H1 (cell line): ENCODE measurements around the gene FAM228A. TPM values are rescaled to one million over a fixed set of nuclear protein-coding genes. Genes with fewer than 3 reads are reported as not detected.

Experiments used
- CTCF ChIA-PET: fragments of 300-600 bp; sonication (Branson Sonifier 250); formaldehyde crosslinking; loops from one replicate; lab custom pipeline; 2021; ENCODE audit not compliant: partially characterized antibody; lab: Charles Lee
- POLR2A ChIA-PET: fragments of 300-600 bp; sonication (Branson Sonifier 250); formaldehyde crosslinking; loops from one replicate; lab custom pipeline; 2021; ENCODE audit warnings: inconsistent platforms; ENCODE audit not compliant: partially characterized antibody; lab: Charles Lee
- DNase-seq, 2 experiments: peaks; one replicate each; pipeline versions ENCODE4 v3.0.0 to v3.0.0-alpha.2; 2010 to 2022; ENCODE audit warnings: low spot score in 2 of 2, low read depth in 1 of 2, mixed read lengths in 1 of 2
- FAIRE-seq: peaks from 2 replicates; lab custom pipeline; 2011; peaks lifted over from hg19 to GRCh38; lab: Jason Lieb, UNC
- H2AFZ ChIP-seq: 2 replicates; pipeline ENCODE4 v1.8.1; 2012; ENCODE audit warnings: low read length, inconsistent platforms
- H2AK5ac ChIP-seq: 2 replicates; pipeline ENCODE4 v1.6.1; 2013; ENCODE audit warnings: low read depth, low read length
- H2BK120ac ChIP-seq: replicated peaks from 2 replicates; pipeline ENCODE3; 2013; ENCODE audit warnings: low read depth, low read length, inconsistent platforms
- H2BK12ac ChIP-seq: 2 replicates; pipeline ENCODE4 v1.6.1; 2013; ENCODE audit warnings: low read depth, low read length
- H2BK15ac ChIP-seq: 2 replicates; pipeline ENCODE4 v1.6.1; 2013; ENCODE audit warnings: low read length
- H2BK20ac ChIP-seq: 2 replicates; pipeline ENCODE4 v1.6.1; 2013; ENCODE audit warnings: low read length
- H2BK5ac ChIP-seq: 2 replicates; pipeline ENCODE4 v1.6.1; 2013; ENCODE audit warnings: low read depth, low read length
- H3K14ac ChIP-seq: 2 replicates; pipeline ENCODE4 v1.6.1; 2013; ENCODE audit warnings: inconsistent platforms; ENCODE audit not compliant: insufficient read length
- H3K18ac ChIP-seq: 2 replicates; pipeline ENCODE4 v1.6.1; 2013; ENCODE audit warnings: low read length; ENCODE audit errors: extremely low read depth
- H3K23ac ChIP-seq: 2 replicates; pipeline ENCODE4 v1.6.1; 2013; ENCODE audit warnings: inconsistent platforms; ENCODE audit not compliant: insufficient read length
- H3K23me2 ChIP-seq: 2 replicates; pipeline ENCODE4 v1.6.1; 2013; ENCODE audit warnings: low read depth, low read length
- H3K27ac ChIP-seq: 2 replicates; pipeline ENCODE4 v1.6.1; 2011; ENCODE audit warnings: low read depth, low read length, inconsistent platforms
- H3K27me3 ChIP-seq, 4 experiments: replicated peaks in 1 of 4; 1 replicate in 1 of 4; 2 replicates in 3 of 4; pipeline versions ENCODE4 v1.6.1 to v1.8.1; 2011 to 2013; ENCODE audit warnings: low read length in 3 of 4, mild to moderate bottlenecking in 3 of 4, inconsistent platforms in 2 of 4, mixed read lengths in 2 of 4, moderate library complexity in 1 of 4; ENCODE audit not compliant: control insufficient read depth in 3 of 4, insufficient read depth in 3 of 4; ENCODE audit errors: extremely low read depth in 1 of 4
- H3K36me3 ChIP-seq, 4 experiments: 2 replicates each; pipeline versions ENCODE4 v1.6.1 to v1.8.1; 2011 to 2013; ENCODE audit warnings: mild to moderate bottlenecking in 4 of 4, low read length in 3 of 4, moderate library complexity in 2 of 4, control low read depth in 1 of 4, inconsistent platforms in 1 of 4; ENCODE audit not compliant: insufficient read depth in 4 of 4, control insufficient read depth in 2 of 4
- H3K4ac ChIP-seq: replicated peaks from 2 replicates; pipeline ENCODE3; 2013; ENCODE audit warnings: low read length, low read depth, mixed read lengths, inconsistent platforms; ENCODE audit not compliant: insufficient read length
- H3K4me1 ChIP-seq, 4 experiments: replicated peaks in 1 of 4; 1 replicate in 1 of 4; 2 replicates in 3 of 4; pipeline versions ENCODE4 v1.6.1 to v1.8.1; 2011 to 2013; ENCODE audit warnings: low read length in 3 of 4, inconsistent platforms in 2 of 4, mixed read lengths in 1 of 4; ENCODE audit not compliant: insufficient read depth in 4 of 4, control insufficient read depth in 3 of 4
- H3K4me2 ChIP-seq, 2 experiments: 2 replicates each; pipeline versions ENCODE4 v1.6.1 to v1.8.1; 2011 to 2013; ENCODE audit warnings: low read depth in 2 of 2, low read length in 2 of 2, control low read depth in 1 of 2, inconsistent platforms in 1 of 2, mild to moderate bottlenecking in 1 of 2; ENCODE audit not compliant: insufficient read depth in 1 of 2
- H3K4me3 ChIP-seq, 4 experiments: fragments of 200-600, 300-600 bp in 1 of 4; sonication (generic), shearing (Covaris generic), sonication (Bioruptor Twin) in 1 of 4; 2 replicates each; pipeline versions ENCODE4 v1.5.1 to v1.8.1; 2011 to 2016; ENCODE audit warnings: low read length in 4 of 4, low read depth in 3 of 4, control low read depth in 2 of 4, inconsistent platforms in 2 of 4, mild to moderate bottlenecking in 2 of 4, mixed read lengths in 1 of 4, moderate library complexity in 1 of 4; ENCODE audit not compliant: insufficient read depth in 2 of 4; ENCODE audit errors: extremely low read depth in 1 of 4
- H3K56ac ChIP-seq: replicated peaks from 2 replicates; pipeline ENCODE3; 2013; ENCODE audit warnings: low read depth, mild to moderate bottlenecking, mixed read lengths, low read length, inconsistent platforms; ENCODE audit not compliant: insufficient read length
- H3K79me1 ChIP-seq: 2 replicates; pipeline ENCODE4 v1.6.1; 2013; ENCODE audit warnings: low read depth, low read length, control low read depth
- H3K79me2 ChIP-seq, 2 experiments: 2 replicates each; pipeline versions ENCODE4 v1.6.1 to v1.8.1; 2012 to 2013; ENCODE audit warnings: low read length in 2 of 2, mild to moderate bottlenecking in 2 of 2, inconsistent platforms in 1 of 2; ENCODE audit not compliant: insufficient read depth in 2 of 2, control insufficient read depth in 1 of 2
- H3K9ac ChIP-seq, 4 experiments: replicated peaks in 1 of 4; 1 replicate in 1 of 4; 2 replicates in 3 of 4; pipeline versions ENCODE4 v1.6.1 to v1.8.1; 2011 to 2013; ENCODE audit warnings: low read depth in 3 of 4, low read length in 3 of 4, control low read depth in 2 of 4, mild to moderate bottlenecking in 2 of 4, moderate library complexity in 2 of 4, inconsistent platforms in 1 of 4; ENCODE audit errors: extremely low read depth in 1 of 4
- H3K9me3 ChIP-seq, 2 experiments: 2 replicates each; pipeline versions ENCODE4 v1.6.1 to v1.8.1; 2012 to 2013; ENCODE audit warnings: mild to moderate bottlenecking in 2 of 2, moderate library complexity in 2 of 2, control low read depth in 1 of 2, inconsistent platforms in 1 of 2, low read depth in 1 of 2, low read length in 1 of 2, mixed read lengths in 1 of 2; ENCODE audit not compliant: insufficient read depth in 2 of 2
- H4K20me1 ChIP-seq, 2 experiments: replicated peaks in 1 of 2; 2 replicates each; pipeline versions ENCODE3 to v1.8.1; 2011 to 2013; ENCODE audit warnings: inconsistent platforms in 2 of 2, low read length in 2 of 2, mild to moderate bottlenecking in 1 of 2; ENCODE audit not compliant: insufficient read depth in 2 of 2, control insufficient read depth in 1 of 2
- H4K5ac ChIP-seq: 2 replicates; pipeline ENCODE4 v1.6.1; 2013; ENCODE audit warnings: low read length, low read depth, mixed read lengths, inconsistent platforms; ENCODE audit not compliant: insufficient read length
- H4K8ac ChIP-seq: 2 replicates; pipeline ENCODE4 v1.8.0; 2013; ENCODE audit warnings: mild to moderate bottlenecking, moderate library complexity, low read length, inconsistent platforms; ENCODE audit not compliant: insufficient read depth; ENCODE audit errors: extremely low read depth
- H4K91ac ChIP-seq: replicated peaks from 2 replicates; pipeline ENCODE3; 2013; ENCODE audit warnings: low read length, mixed read lengths, inconsistent platforms; ENCODE audit not compliant: insufficient read length
- CTBP2 ChIP-seq: IDR thresholded peaks from 2 replicates; pipeline ENCODE4 v1.7.0; 2011; ENCODE audit warnings: borderline replicate concordance, mild to moderate bottlenecking, moderate library complexity, mixed read lengths, low read length; ENCODE audit not compliant: insufficient read depth, insufficient read length
- PHF8 ChIP-seq: fragments of 200-600 bp; sonication (generic); conservative IDR thresholded peaks from 2 replicates; pipeline ENCODE4 v1.7.1; 2012; ENCODE audit warnings: low read depth, mild to moderate bottlenecking, inconsistent platforms, low read length, moderate library complexity
- SUZ12 ChIP-seq: fragments of 200-600 bp; sonication (generic); IDR thresholded peaks from 2 replicates; pipeline ENCODE4 v1.6.1; 2012; ENCODE audit warnings: mild to moderate bottlenecking, inconsistent platforms, low read length, moderate library complexity, mixed read lengths
- TAF1 ChIP-seq: IDR thresholded peaks from 2 replicates; pipeline ENCODE4 v1.6.1; 2011; ENCODE audit warnings: mild to moderate bottlenecking, low read depth, low read length
- TAF7 ChIP-seq: optimal IDR thresholded peaks from 2 replicates; pipeline ENCODE3; 2011; ENCODE audit warnings: low read depth, mild to moderate bottlenecking, inconsistent platforms, low read length, moderate library complexity, borderline replicate concordance
- WGBS, 2 experiments: shearing (Covaris generic) in 1 of 2; methylation state at CpG; one replicate each; pipeline versions ENCODE4 v1.1.6 to v1.1.7; 2013 to 2015; ENCODE audit warnings: low lambda C conversion rate in 2 of 2, mixed read lengths in 2 of 2, inconsistent platforms in 1 of 2, low coverage in 1 of 2, missing lambda C conversion rate in 1 of 2; ENCODE audit not compliant: insufficient replicate concordance in 2 of 2, insufficient coverage in 1 of 2, insufficient read length in 1 of 2; ENCODE audit errors: extremely low coverage in 1 of 2, missing lambda C conversion rate in 1 of 2; 5-methylcytosine and 5-hydroxymethylcytosine counted together
- polyA plus RNA-seq, 7 experiments: library from polyadenylated mRNA; depleted of rRNA in 3 of 7; stranded (reverse) in 5 of 7; unstranded in 2 of 7; fragments of >200 nt in 5 of 7; fragments of 200-250 nt in 2 of 7; gene quantifications; 1 replicate in 5 of 7; 2 replicates in 1 of 7; 4 replicates in 1 of 7; pipeline versions ENCODE4 v1.2.1 to v1.2.3, GENCODE V29; 2011 to 2013; ENCODE audit warnings: missing spikeins in 2 of 7, mixed read lengths in 2 of 7
- total RNA-seq: library from RNA; stranded (reverse); fragmentation: NEBNext Ultra II Directional; extraction: Animal tissue kit (Norgen Biotek cat#: 25700); gene quantifications from 2 replicates; pipeline ENCODE4 v1.2.1, GENCODE V29; 2021
- TF ChIP-seq, protein P1 (sequence below): IDR thresholded peaks from 2 replicates; pipeline ENCODE4 v1.6.1; 2011; ENCODE audit warnings: low read length, improper control_type of control experiment
- TF ChIP-seq, protein P2 (sequence below): IDR thresholded peaks from 2 replicates; pipeline ENCODE4 v1.6.1; 2012; ENCODE audit warnings: inconsistent platforms

FAM228A gene
- total and polyA plus RNA-seq, 2 of the 8 experiments (the other 6 are each of a cell fraction or from before 2014, with no cell fraction given): not detected

DNA sequence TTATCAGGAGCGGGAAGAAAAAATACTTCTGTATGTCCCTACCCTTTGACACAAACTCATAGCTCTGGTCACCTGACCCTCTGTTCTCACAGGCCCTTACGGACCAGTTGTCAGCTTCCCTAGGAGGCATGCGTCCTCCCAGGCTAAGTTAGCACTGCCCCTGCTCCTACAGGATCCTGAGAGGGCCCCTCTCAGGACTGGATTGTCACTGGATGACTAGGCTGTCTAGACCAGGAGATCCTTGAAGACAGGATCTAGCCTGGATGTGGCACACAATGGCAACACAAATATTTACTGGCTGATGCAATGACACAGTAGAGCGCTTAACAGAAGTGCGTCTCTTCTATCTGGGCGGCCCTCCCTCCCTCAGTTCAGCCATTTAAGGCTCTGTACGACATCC lies 7.7 kb downstream of the FAM228A start:
- WGBS, 2 experiments: 90% methylated on average over 7 of the region's 7 CpGs; no CpG with 5 or more reads in 1 of the 2 experiments
- Histone ChIP-seq H2AFZ (0 out of 2 replicates have a peak overlapping the region, but pooled peaks have one; percentile 45), H4K91ac (no peak overlapping the region), H3K9me3 (no peaks in the 10 kb centered on the region), H3K79me1 (no peaks in the 10 kb centered on the region), H3K4me2 (no peak overlapping the region), H3K23ac (no peak overlapping the region), H3K36me3 (no peaks in the 10 kb centered on the region), H3K14ac (no peak overlapping the region), H3K79me2 (no peaks in the 10 kb centered on the region), H4K5ac (no peak overlapping the region), H3K23me2 (no peaks in the 10 kb centered on the region), H2BK5ac (no peak overlapping the region), H3K4me1 (no peaks in the 10 kb centered on the region), H3K9ac (no peak overlapping the region; a peak in 1 of 7 replicates), H2AK5ac (no peak overlapping the region), H2BK120ac (no peak overlapping the region), H3K18ac (no peak overlapping the region), H2BK20ac (no peak overlapping the region), H3K27ac (no peak overlapping the region), H3K27me3 (no peaks in the 10 kb centered on the region), H3K4me3 (no peak overlapping the region), H3K56ac (no peak overlapping the region), H2BK12ac (no peak overlapping the region), H2BK15ac (no peak overlapping the region), H3K4ac (no peak overlapping the region), H4K20me1 (no peaks in the 10 kb centered on the region), H4K8ac (no peak overlapping the region)
- no peak for TF ChIP-seq PHF8
- TF ChIP-seq TAF1: no peak
- TF ChIP-seq TAF7: no peak
- TF ChIP-seq CTBP2: no peak
- TF ChIP-seq, protein P1, sequence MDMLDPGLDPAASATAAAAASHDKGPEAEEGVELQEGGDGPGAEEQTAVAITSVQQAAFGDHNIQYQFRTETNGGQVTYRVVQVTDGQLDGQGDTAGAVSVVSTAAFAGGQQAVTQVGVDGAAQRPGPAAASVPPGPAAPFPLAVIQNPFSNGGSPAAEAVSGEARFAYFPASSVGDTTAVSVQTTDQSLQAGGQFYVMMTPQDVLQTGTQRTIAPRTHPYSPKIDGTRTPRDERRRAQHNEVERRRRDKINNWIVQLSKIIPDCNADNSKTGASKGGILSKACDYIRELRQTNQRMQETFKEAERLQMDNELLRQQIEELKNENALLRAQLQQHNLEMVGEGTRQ: no peak
- TF ChIP-seq, protein P2, sequence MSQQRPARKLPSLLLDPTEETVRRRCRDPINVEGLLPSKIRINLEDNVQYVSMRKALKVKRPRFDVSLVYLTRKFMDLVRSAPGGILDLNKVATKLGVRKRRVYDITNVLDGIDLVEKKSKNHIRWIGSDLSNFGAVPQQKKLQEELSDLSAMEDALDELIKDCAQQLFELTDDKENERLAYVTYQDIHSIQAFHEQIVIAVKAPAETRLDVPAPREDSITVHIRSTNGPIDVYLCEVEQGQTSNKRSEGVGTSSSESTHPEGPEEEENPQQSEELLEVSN: no peak
- no peak for TF ChIP-seq SUZ12
- DNase-seq (no peak), FAIRE-seq (no peak)
- ChIA-PET POLR2A (no interaction called here), CTCF (no interaction called here)
